SJCRH30 (cell line): ENCODE results near the gene TRIM44. TPM values are rescaled to one million over a fixed set of nuclear protein-coding genes. Genes with fewer than 3 reads are reported as not detected.

Experiments
- total RNA-seq: library from RNA; depleted of rRNA; stranded (reverse); fragments of >200 nt; shearing (Covaris generic); gene quantifications from 2 replicates; pipeline ENCODE4 v1.2.3, GENCODE V29; 2014; rRNA removed

Gene TRIM44
- total RNA-seq, 1 experiment from 2014 or later = 66.8 TPM

Other genes starting within 250 kb of the TRIM44 start
- not detected in 2 replicates for gene SLC1A2, start 243.2 kb upstream of the TRIM44 start, total RNA-seq
- gene PAMR1, start 137.2 kb upstream of the TRIM44 start, total RNA-seq = 1.5 and 2.3 TPM in 2 replicates
- 14.6 and 14.9 TPM in 2 replicates for gene FJX1, start 44.3 kb upstream of the TRIM44 start, total RNA-seq